COR-L47 (cell line): ENCODE results near the gene SYCP3.
"Not testable (repeated sequence)": the region's sequence is repeated elsewhere in the genome, so short reads cannot be mapped to it uniquely, and the experiment has no call there.

Source experiments
- DNase-seq: peaks from one replicate; lab custom pipeline; 2025; lab: John Stamatoyannopoulos, UW

Gene SYCP3

GRCh38 chr12:101713059-101713682, 26.1 kb downstream of the SYCP3 start:
- no peak for DNase-seq

GRCh38 chr12:101710288-101710687, 29.0 kb downstream of the SYCP3 start:
- no peak for DNase-seq

- no peak for DNase-seq
These were observed 32.0 kb downstream of the SYCP3 start for GRCh38 chr12:101707131-101707782.

- no peak for DNase-seq
These were observed 32.9 kb downstream of the SYCP3 start for GRCh38 chr12:101706403-101706802.

- DNase-seq: no peak
These were observed 35.8 kb downstream of the SYCP3 start for GRCh38 chr12:101703487-101703886.

GRCh38 chr12:101700299-101700820, 38.9 kb downstream of the SYCP3 start:
- DNase-seq: no peak

- DNase-seq: no peak
These were observed 40.4 kb downstream of the SYCP3 start for GRCh38 chr12:101698800-101699347.

GRCh38 chr12:101697930-101698799, 41.1 kb downstream of the SYCP3 start:
- DNase-seq: no peak

- DNase-seq: peak; percentile 59
These were observed 41.9 kb downstream of the SYCP3 start, which contains the start of gene CHPT1 for GRCh38 chr12:101697197-101697929. CHPT1 (plus strand) TSS chr12:101697640; CDS start chr12:101697862, 222 bp downstream.

- DNase-seq: no peak
These were observed 42.7 kb downstream of the SYCP3 start for GRCh38 chr12:101696251-101697196.

- DNase-seq: no peak
These were observed 43.6 kb downstream of the SYCP3 start for GRCh38 chr12:101695706-101696105.

GRCh38 chr12:101694986-101695385, 44.3 kb downstream of the SYCP3 start:
- no peak for DNase-seq

- no peak for DNase-seq
These were observed 44.9 kb downstream of the SYCP3 start for GRCh38 chr12:101694297-101694848.

- DNase-seq: no peak
These were observed 47.7 kb downstream of the SYCP3 start for GRCh38 chr12:101691503-101692096.

- DNase-seq: no peak
These were observed 48.6 kb downstream of the SYCP3 start for GRCh38 chr12:101690544-101691098.

GRCh38 chr12:101686176-101686575, 53.1 kb downstream of the SYCP3 start:
- DNase-seq: no peak

GRCh38 chr12:101685092-101685491, 54.2 kb downstream of the SYCP3 start:
- no peak for DNase-seq

GRCh38 chr12:101681627-101682026, 57.6 kb downstream of the SYCP3 start:
- not testable (repeated sequence) for DNase-seq

GRCh38 chr12:101680647-101681046, 58.6 kb downstream of the SYCP3 start:
- DNase-seq: no peak
